Panc1 (cell line): ENCODE measurements around the gene SRSF10. TPM values are rescaled to one million over a fixed set of nuclear protein-coding genes. Genes with fewer than 3 reads are reported as not detected.
"Not testable (repeated sequence)": the region's sequence is repeated elsewhere in the genome, so short reads cannot be mapped to it uniquely, and the experiment has no call there.

Experiments used
- ATAC-seq: fragments of 200-7000 bp; cut with Tn5 transposase; 2 replicates; pipeline ENCODE4 v1.9.1; 2020; ENCODE audit warnings: mild to moderate bottlenecking, moderate library complexity
- BruUV-seq: library from RNA; stranded (reverse); fragments of 400-500 nt; replicated peaks from 2 replicates; lab custom pipeline; 2021; lab: Mats Ljungman, UMichigan
- CTCF ChIA-PET: fragments of 300-600 bp; sonication (Branson Sonifier 250); formaldehyde crosslinking; loops from one replicate; lab custom pipeline; 2022; ENCODE audit warnings: antibody characterized with exemption; lab: Charles Lee
- POLR2A ChIA-PET: fragments of 300-600 bp; sonication (Branson Sonifier 250); formaldehyde crosslinking; loops from one replicate; lab custom pipeline; 2022; ENCODE audit warnings: antibody characterized with exemption; lab: Charles Lee
- DNase-seq: peaks from one replicate; pipeline ENCODE4 v3.0.0-alpha.2; 2010; ENCODE audit warnings: low read depth, low spot score
- H3K27ac ChIP-seq: 2 replicates; pipeline ENCODE4 v1.5.1; 2011; ENCODE audit warnings: mild to moderate bottlenecking, low read length, inconsistent platforms
- H3K27me3 ChIP-seq: fragments of 200-500 bp; sonication (Bioruptor generic); 2 replicates; pipeline ENCODE4 v1.6.0; 2014; ENCODE audit warnings: low read length, inconsistent platforms; ENCODE audit not compliant: control insufficient read depth, insufficient read depth
- H3K36me3 ChIP-seq: fragments of 200-500 bp; sonication (Bioruptor generic); 2 replicates; pipeline ENCODE4 v1.5.1; 2014; ENCODE audit warnings: inconsistent platforms, mild to moderate bottlenecking, low read length, moderate library complexity; ENCODE audit not compliant: control insufficient read depth, insufficient read depth
- H3K4me1 ChIP-seq: 2 replicates; pipeline ENCODE4 v1.5.1; 2011; ENCODE audit warnings: inconsistent platforms, mild to moderate bottlenecking, low read length, moderate library complexity; ENCODE audit not compliant: control insufficient read depth, insufficient read depth
- H3K4me3 ChIP-seq, 2 experiments: 2 replicates each; pipeline ENCODE4 v1.5.1; 2011 to 2012; ENCODE audit warnings: low read depth in 2 of 2, low read length in 2 of 2, mild to moderate bottlenecking in 2 of 2, inconsistent platforms in 1 of 2, moderate library complexity in 1 of 2
- H3K9me3 ChIP-seq: fragments of 200-500 bp; sonication (Bioruptor generic); 2 replicates; pipeline ENCODE4 v1.5.1; 2014; ENCODE audit warnings: low read depth, mild to moderate bottlenecking, inconsistent platforms, low read length, moderate library complexity; ENCODE audit not compliant: control insufficient read depth, insufficient read depth
- POLR2AphosphoS5 ChIP-seq: IDR thresholded peaks from 2 replicates; pipeline ENCODE4 v1.6.1; 2012; ENCODE audit warnings: mild to moderate bottlenecking, low read depth, low read length, moderate library complexity
- SIN3A ChIP-seq: IDR thresholded peaks from 2 replicates; pipeline ENCODE4 v1.6.1; 2012; ENCODE audit warnings: low read depth, mild to moderate bottlenecking, low read length, moderate library complexity, borderline replicate concordance; ENCODE audit not compliant: insufficient read depth
- TCF7L2 ChIP-seq: IDR thresholded peaks from 2 replicates; pipeline ENCODE4 v1.6.1; 2011; ENCODE audit warnings: mild to moderate bottlenecking, low read depth, low read length, inconsistent platforms
- in situ Hi-C: cut with HindIII; loops from 2 replicates; pipeline ENCODE4 v1.10.0; 2016; ENCODE audit warnings: low sequenced_read_pairs, low pct_unique_long_range_greater_than_20kb
- intact Hi-C: fragments of 100-400 bp; cut with micrococcal nuclease; formaldehyde crosslinking; loops from one replicate; pipeline ENCODE4 v1.10.0; 2022; ENCODE audit not compliant: unreplicated experiment
- total RNA-seq: library from RNA; stranded (reverse); gene quantifications from one replicate; pipeline ENCODE4 v1.2.1, GENCODE V29; 2021; ENCODE audit not compliant: unreplicated experiment
- TF ChIP-seq, protein P1 (sequence below): fragments of 450-650 bp; IDR thresholded peaks from 2 replicates; pipeline ENCODE4 v1.5.1; 2017; ENCODE audit warnings: mild to moderate bottlenecking
- TF ChIP-seq, protein P2 (sequence below), 2 experiments: IDR thresholded peaks; 2 replicates each; pipeline ENCODE4 v1.6.1; 2011 to 2012; ENCODE audit warnings: low read depth in 2 of 2, control low read depth in 1 of 2, low read length in 1 of 2, mild to moderate bottlenecking in 1 of 2, moderate library complexity in 1 of 2; ENCODE audit not compliant: insufficient read depth in 1 of 2

Gene SRSF10
- total RNA-seq, 1 experiment from 2014 or later, result 137 TPM

DNA sequence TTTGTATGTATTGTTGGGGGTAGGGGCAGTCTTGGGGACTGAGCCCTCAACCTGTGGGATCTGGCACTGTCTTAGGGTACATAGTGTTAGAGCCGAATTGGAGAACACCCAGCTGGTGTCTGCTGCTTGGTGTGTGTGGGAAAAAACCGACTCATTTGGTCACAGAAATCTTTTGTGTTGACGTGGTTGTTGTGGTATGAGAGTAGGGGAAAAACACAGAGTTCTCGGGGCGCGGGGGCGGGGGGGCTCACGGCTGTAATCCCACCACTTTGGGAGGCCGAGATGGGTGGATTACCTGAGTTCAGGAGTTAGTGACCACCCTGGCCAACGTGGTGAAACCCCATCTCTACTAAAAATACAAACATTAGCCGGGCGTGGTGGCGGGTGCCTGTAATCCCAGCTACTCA, 15.3 kb upstream of the SRSF10 start:
- CTCF ChIA-PET, result no interaction called here
- Histone ChIP-seq H3K27ac (no peak overlapping the region; the same call in 1 of the 2 replicates), H3K4me1 (peaks cover 3% of the 10 kb centered on the region; the same call in 1 of the 2 replicates), H3K9me3 (no peaks in the 10 kb centered on the region), H3K4me3 (no peak overlapping the region), H3K36me3 (no peaks in the 10 kb centered on the region), H3K27me3 (no peaks in the 10 kb centered on the region)
- no peak for DNase-seq
- TF ChIP-seq, protein P1, sequence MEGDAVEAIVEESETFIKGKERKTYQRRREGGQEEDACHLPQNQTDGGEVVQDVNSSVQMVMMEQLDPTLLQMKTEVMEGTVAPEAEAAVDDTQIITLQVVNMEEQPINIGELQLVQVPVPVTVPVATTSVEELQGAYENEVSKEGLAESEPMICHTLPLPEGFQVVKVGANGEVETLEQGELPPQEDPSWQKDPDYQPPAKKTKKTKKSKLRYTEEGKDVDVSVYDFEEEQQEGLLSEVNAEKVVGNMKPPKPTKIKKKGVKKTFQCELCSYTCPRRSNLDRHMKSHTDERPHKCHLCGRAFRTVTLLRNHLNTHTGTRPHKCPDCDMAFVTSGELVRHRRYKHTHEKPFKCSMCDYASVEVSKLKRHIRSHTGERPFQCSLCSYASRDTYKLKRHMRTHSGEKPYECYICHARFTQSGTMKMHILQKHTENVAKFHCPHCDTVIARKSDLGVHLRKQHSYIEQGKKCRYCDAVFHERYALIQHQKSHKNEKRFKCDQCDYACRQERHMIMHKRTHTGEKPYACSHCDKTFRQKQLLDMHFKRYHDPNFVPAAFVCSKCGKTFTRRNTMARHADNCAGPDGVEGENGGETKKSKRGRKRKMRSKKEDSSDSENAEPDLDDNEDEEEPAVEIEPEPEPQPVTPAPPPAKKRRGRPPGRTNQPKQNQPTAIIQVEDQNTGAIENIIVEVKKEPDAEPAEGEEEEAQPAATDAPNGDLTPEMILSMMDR, result no peak
- TF ChIP-seq, protein P2, sequence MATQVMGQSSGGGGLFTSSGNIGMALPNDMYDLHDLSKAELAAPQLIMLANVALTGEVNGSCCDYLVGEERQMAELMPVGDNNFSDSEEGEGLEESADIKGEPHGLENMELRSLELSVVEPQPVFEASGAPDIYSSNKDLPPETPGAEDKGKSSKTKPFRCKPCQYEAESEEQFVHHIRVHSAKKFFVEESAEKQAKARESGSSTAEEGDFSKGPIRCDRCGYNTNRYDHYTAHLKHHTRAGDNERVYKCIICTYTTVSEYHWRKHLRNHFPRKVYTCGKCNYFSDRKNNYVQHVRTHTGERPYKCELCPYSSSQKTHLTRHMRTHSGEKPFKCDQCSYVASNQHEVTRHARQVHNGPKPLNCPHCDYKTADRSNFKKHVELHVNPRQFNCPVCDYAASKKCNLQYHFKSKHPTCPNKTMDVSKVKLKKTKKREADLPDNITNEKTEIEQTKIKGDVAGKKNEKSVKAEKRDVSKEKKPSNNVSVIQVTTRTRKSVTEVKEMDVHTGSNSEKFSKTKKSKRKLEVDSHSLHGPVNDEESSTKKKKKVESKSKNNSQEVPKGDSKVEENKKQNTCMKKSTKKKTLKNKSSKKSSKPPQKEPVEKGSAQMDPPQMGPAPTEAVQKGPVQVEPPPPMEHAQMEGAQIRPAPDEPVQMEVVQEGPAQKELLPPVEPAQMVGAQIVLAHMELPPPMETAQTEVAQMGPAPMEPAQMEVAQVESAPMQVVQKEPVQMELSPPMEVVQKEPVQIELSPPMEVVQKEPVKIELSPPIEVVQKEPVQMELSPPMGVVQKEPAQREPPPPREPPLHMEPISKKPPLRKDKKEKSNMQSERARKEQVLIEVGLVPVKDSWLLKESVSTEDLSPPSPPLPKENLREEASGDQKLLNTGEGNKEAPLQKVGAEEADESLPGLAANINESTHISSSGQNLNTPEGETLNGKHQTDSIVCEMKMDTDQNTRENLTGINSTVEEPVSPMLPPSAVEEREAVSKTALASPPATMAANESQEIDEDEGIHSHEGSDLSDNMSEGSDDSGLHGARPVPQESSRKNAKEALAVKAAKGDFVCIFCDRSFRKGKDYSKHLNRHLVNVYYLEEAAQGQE (IDR thresholded peaks at IDR 0.05; ENCODE audit: insufficient read depth in 1 of 2, low read depth in 2 of 2, low read length in 1 of 2), result no peak
- TF ChIP-seq TCF7L2 (no peak), SIN3A (no peak), POLR2AphosphoS5 (no peak)
- POLR2A ChIA-PET, result no interaction called here
- no TSS peak for BruUV-seq
- intact Hi-C loops (no loop called here), in situ Hi-C loops (no loop called here)
- ATAC-seq, result no peak

DNA sequence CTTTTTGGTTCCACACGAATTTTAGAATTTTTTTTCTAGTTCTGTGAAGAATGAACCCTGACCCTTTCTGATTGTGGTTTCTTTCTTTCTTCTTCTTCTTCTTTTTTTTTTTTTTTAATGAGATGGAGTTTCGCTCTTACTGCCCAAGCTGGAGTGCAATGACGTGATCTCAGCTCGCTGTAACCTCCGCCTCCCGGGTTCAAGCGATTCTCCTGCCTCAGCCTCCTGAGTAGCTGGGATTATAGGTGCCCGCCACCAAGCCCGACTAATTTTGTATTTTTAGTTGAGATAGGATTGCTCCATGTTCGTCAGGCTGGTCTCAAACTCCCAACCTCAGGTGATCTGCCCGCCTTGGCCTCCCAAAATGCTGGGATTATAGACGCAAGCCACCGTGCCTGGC, 11.9 kb upstream of the SRSF10 start:
- CTCF ChIA-PET, result interaction anchor here (0.7 kb wide), 1 partner anchor 166 kb away, joined by 10 read pairs; no protein-coding TSS in a partner anchor
- H3K27me3 ChIP-seq, H3K4me3 ChIP-seq, POLR2A ChIA-PET, H3K36me3 ChIP-seq, ATAC-seq, DNase-seq, intact Hi-C loops, H3K9me3 ChIP-seq, H3K27ac ChIP-seq, BruUV-seq, in situ Hi-C loops, H3K4me1 ChIP-seq: not testable (repeated sequence)

DNA sequence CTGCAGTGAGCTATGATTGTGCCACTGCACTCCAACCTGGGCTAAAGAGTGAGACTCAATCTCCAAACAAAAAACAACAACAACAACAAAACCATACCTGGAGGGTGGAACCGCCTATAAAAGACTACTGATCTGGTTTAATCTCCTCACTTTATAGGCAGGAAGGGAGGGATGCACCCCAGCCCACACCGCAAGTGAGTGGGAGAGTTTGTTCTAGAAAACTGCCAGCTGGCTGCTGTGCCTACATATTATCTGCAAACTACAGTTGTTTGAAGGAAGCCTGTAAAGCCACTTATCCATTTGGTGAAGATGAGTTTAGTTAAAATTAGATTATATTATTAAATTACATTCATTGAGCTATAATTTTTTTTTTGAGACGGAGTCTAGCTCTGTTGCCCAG, 9.1 kb upstream of the SRSF10 start:
- Histone ChIP-seq H3K27ac (no peak overlapping the region), H3K27me3 (no peaks in the 10 kb centered on the region), H3K36me3 (no peaks in the 10 kb centered on the region), H3K4me3 (no peak overlapping the region), H3K4me1 (peaks cover 6% of the 10 kb centered on the region), H3K9me3 (no peaks in the 10 kb centered on the region)
- intact Hi-C loops, result no loop called here
- ATAC-seq (no peak), DNase-seq (no peak)
- in situ Hi-C loops, result no loop called here
- POLR2A ChIA-PET, result interaction anchor here (0.5 to 0.7 kb wide), 2 partner anchors 12 to 32 kb away, joined by 3 to 4 read pairs; no protein-coding TSS in a partner anchor
- CTCF ChIA-PET, result interaction anchor here (0.6 kb wide), 2 partner anchors 36 to 167 kb away, joined by 4 read pairs; no protein-coding TSS in a partner anchor
- BruUV-seq, result no TSS peak
- no peak for TF ChIP-seq TCF7L2
- no peak for TF ChIP-seq SIN3A
- TF ChIP-seq, protein P1, result no peak
- no peak for TF ChIP-seq POLR2AphosphoS5
- TF ChIP-seq, protein P2 (IDR thresholded peaks at IDR 0.05; ENCODE audit: insufficient read depth in 1 of 2, low read depth in 2 of 2, low read length in 1 of 2), result no peak

DNA sequence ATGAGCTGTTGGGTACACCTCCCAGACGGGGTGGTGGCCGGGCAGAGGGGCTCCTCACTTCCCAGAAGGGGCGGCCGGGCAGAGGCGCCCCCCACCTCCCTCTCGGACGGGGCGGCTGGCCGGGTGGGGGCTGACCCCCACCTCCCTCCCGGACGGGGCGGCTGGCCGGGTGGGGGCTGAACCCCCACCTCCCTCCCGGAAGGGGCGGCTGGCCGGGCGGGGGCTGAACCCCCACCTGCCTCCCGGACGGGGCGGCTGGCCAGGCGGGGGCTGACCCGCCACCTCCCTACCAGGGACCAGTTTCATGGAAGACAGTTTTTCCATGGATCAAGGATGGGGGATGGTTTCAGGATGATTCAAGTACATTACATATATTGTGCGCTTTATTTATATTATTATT, 6.9 kb upstream of the SRSF10 start:
- H3K4me3 ChIP-seq, CTCF ChIA-PET, POLR2A ChIA-PET, H3K27ac ChIP-seq, in situ Hi-C loops, ATAC-seq, BruUV-seq, DNase-seq, H3K9me3 ChIP-seq, H3K36me3 ChIP-seq, H3K27me3 ChIP-seq, H3K4me1 ChIP-seq, intact Hi-C loops: not testable (repeated sequence)
